Measurements from ENCODE around the gene RREB1.

Gene RREB1

GRCh38 chr6:7110092-7110792 is 2.5 kb downstream of the RREB1 start:
- POLR2A ChIA-PET: interaction anchor here (0.6 kb wide), 1 partner anchor 36 kb away, joined by 3 read pairs; no protein-coding TSS in a partner anchor
- no peak for DNase-seq (ENCODE audit: low read depth, low spot score)
- CTCF ChIA-PET: interaction anchor here (0.6 to 3.5 kb wide), 6 partner anchors 15 to 351 kb away, joined by 3 to 16 read pairs (median 3); no protein-coding TSS in a partner anchor
- TF ChIP-seq CTCF (IDR thresholded peaks at IDR 0.05; ENCODE audit: insufficient read depth, low read length, missing control alignments): no peak
- H3K4me3 ChIP-seq (ENCODE audit: low read depth, low read length): peak overlapping the region; percentile 86

- DNase-seq (ENCODE audit: low read depth, low spot score): no peak
- no peak for TF ChIP-seq CTCF (IDR thresholded peaks at IDR 0.05; ENCODE audit: insufficient read depth, low read length, missing control alignments)
- ChIA-PET CTCF (interaction anchor here (0.6 to 3.5 kb wide), 4 partner anchors 18 to 133 kb away, joined by 3 to 16 read pairs (median 4); no protein-coding TSS in a partner anchor), POLR2A (no interaction called here)
- H3K4me3 ChIP-seq (ENCODE audit: low read depth, low read length): no peak overlapping the region
These were observed 3.4 kb downstream of the RREB1 start for GRCh38 chr6:7111095-7111690.

GRCh38 chr6:7112171-7112570 is 4.4 kb downstream of the RREB1 start:
- ChIA-PET CTCF (interaction anchor here (3.5 kb wide), 1 partner anchor 132 kb away, joined by 16 read pairs; no protein-coding TSS in a partner anchor), POLR2A (no interaction called here)
- DNase-seq (ENCODE audit: low read depth, low spot score): no peak
- no peak for TF ChIP-seq CTCF (IDR thresholded peaks at IDR 0.05; ENCODE audit: insufficient read depth, low read length, missing control alignments)
- no peak overlapping the region for H3K4me3 ChIP-seq (ENCODE audit: low read depth, low read length)

GRCh38 chr6:7112741-7113313 is 5.1 kb downstream of the RREB1 start:
- H3K4me3 ChIP-seq (ENCODE audit: low read depth, low read length): 0 out of 2 replicates have a peak overlapping the region, but pooled peaks have one; percentile 4
- TF ChIP-seq CTCF (IDR thresholded peaks at IDR 0.05; ENCODE audit: insufficient read depth, low read length, missing control alignments): no peak
- CTCF ChIA-PET: no interaction called here
- no peak for DNase-seq (ENCODE audit: low read depth, low spot score)
- POLR2A ChIA-PET: no interaction called here

GRCh38 chr6:7114744-7115458 is 7.1 kb downstream of the RREB1 start:
- ChIA-PET CTCF (interaction anchor here (1.1 to 1.2 kb wide), 2 partner anchors 22 to 26 kb away, joined by 3 read pairs; no protein-coding TSS in a partner anchor), POLR2A (interaction anchor here (0.6 to 1.1 kb wide), 2 partner anchors 32 to 127 kb away, joined by 3 read pairs; no protein-coding TSS in a partner anchor)
- no peak overlapping the region for H3K4me3 ChIP-seq (ENCODE audit: low read depth, low read length)
- no peak for DNase-seq (ENCODE audit: low read depth, low spot score)
- TF ChIP-seq CTCF (IDR thresholded peaks at IDR 0.05; ENCODE audit: insufficient read depth, low read length, missing control alignments): no peak

Data from AG04449 (cell line).